Neural progenitor cell (in vitro differentiated cells): Measurements from ENCODE around the gene GNPTAB.

Source experiments
- EZH2 ChIP-seq: fragments of 200-600 bp; sonication (generic); IDR thresholded peaks from 2 replicates; pipeline ENCODE4 v1.6.1; 2017; ENCODE audit warnings: antibody characterized with exemption, mild to moderate bottlenecking, moderate library complexity
- TF ChIP-seq, protein P1 (sequence below): fragments of 200-600 bp; sonication (generic); IDR thresholded peaks from 2 replicates; pipeline ENCODE4 v1.5.1; 2017; ENCODE audit warnings: antibody characterized with exemption, mild to moderate bottlenecking

DNA sequence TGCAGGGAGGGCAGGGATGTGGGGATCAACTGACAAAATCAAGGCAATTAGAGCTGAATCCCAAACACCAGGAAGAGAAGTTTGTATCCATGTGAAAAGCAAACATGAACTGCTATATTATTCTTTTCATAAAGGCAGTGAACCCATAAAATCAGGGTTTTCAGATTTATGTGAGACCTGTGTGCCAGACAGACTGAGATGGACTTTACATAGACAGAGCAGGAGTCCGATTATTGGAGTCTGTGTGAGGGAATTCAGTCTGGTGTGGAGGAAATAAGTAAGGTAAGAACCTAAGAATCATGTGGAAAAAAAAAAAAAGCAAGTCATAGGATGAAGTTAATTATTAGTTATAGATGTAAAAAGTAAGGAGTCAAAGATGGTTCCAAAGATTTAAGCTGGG lies 46.4 kb downstream of the GNPTAB start:
- TF ChIP-seq, protein P1, sequence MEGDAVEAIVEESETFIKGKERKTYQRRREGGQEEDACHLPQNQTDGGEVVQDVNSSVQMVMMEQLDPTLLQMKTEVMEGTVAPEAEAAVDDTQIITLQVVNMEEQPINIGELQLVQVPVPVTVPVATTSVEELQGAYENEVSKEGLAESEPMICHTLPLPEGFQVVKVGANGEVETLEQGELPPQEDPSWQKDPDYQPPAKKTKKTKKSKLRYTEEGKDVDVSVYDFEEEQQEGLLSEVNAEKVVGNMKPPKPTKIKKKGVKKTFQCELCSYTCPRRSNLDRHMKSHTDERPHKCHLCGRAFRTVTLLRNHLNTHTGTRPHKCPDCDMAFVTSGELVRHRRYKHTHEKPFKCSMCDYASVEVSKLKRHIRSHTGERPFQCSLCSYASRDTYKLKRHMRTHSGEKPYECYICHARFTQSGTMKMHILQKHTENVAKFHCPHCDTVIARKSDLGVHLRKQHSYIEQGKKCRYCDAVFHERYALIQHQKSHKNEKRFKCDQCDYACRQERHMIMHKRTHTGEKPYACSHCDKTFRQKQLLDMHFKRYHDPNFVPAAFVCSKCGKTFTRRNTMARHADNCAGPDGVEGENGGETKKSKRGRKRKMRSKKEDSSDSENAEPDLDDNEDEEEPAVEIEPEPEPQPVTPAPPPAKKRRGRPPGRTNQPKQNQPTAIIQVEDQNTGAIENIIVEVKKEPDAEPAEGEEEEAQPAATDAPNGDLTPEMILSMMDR = no peak
- TF ChIP-seq EZH2 = no peak
